NCI-H1048 (cell line): ENCODE measurements around the gene TSNAX.

Experiments used
- DNase-seq: peaks from one replicate; lab custom pipeline; 2025; lab: John Stamatoyannopoulos, UW

TSNAX gene

GRCh38 chr1:231518485-231519034 lies 9.9 kb upstream of the TSNAX start:
- DNase-seq: no peak

GRCh38 chr1:231519166-231519565 lies 9.3 kb upstream of the TSNAX start:
- no peak for DNase-seq

- DNase-seq: no peak
Observed at GRCh38 chr1:231522038-231522437, 6.4 kb upstream of the TSNAX start.

- no peak for DNase-seq
Observed at GRCh38 chr1:231522931-231523642, 5.4 kb upstream of the TSNAX start.

GRCh38 chr1:231523816-231524215 lies 4.7 kb upstream of the TSNAX start:
- DNase-seq: no peak

GRCh38 chr1:231526536-231526935 lies 1.9 kb upstream of the TSNAX start:
- DNase-seq: no peak

GRCh38 chr1:231527586-231528171 lies 790 bp upstream of the TSNAX start:
- no peak for DNase-seq

- no peak for DNase-seq
Observed at GRCh38 chr1:231533240-231533639, 4.8 kb downstream of the TSNAX start.

GRCh38 chr1:231534703-231535159 lies 6.3 kb downstream of the TSNAX start:
- no peak for DNase-seq

- DNase-seq: no peak
Observed at GRCh38 chr1:231536099-231536498, 7.6 kb downstream of the TSNAX start.

GRCh38 chr1:231540847-231541246 lies 12.4 kb downstream of the TSNAX start:
- DNase-seq: no peak

- DNase-seq: no peak
Observed at GRCh38 chr1:231541842-231542241, 13.4 kb downstream of the TSNAX start.

GRCh38 chr1:231544943-231545592 lies 16.6 kb downstream of the TSNAX start:
- DNase-seq: no peak

GRCh38 chr1:231546693-231547092 lies 18.2 kb downstream of the TSNAX start:
- DNase-seq: no peak

GRCh38 chr1:231549733-231550447 lies 21.4 kb downstream of the TSNAX start:
- DNase-seq: no peak

- no peak for DNase-seq
Observed at GRCh38 chr1:231550448-231550781, 21.9 kb downstream of the TSNAX start.

GRCh38 chr1:231553320-231553719 lies 24.9 kb downstream of the TSNAX start:
- no peak for DNase-seq

GRCh38 chr1:231554969-231555368 lies 26.5 kb downstream of the TSNAX start:
- DNase-seq: no peak

GRCh38 chr1:231557411-231557810 lies 28.9 kb downstream of the TSNAX start:
- no peak for DNase-seq

GRCh38 chr1:231557898-231558707 lies 29.6 kb downstream of the TSNAX start:
- DNase-seq: no peak

- DNase-seq: no peak
Observed at GRCh38 chr1:231558708-231559185, 30.3 kb downstream of the TSNAX start.
